ENCODE measurements around the gene LRMDA.

DNA sequence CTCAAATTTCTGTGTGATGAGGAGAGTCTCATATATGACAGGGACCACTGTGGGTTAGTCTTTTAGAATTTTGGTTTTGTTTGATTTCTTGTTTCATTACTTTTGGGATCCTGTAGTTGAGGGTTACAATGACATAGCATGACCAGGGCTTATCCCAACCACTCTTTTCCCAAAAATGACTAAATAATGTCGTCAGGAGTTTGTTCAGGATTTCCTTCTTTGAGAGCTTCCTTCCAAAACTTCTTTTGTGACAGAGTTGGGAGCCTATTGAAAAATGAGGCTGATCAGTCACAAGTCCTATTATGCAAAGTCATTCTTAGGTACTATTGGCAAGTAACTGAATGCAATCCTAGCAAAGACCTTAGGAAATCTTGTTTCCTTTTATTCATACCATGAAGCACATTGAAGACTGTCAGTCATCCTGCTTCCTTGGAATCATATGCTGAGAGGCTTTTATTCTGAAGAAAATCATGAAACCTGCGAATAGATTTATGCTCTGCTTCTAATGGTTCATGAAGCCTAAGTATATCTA lies 498.3 kb downstream of the LRMDA start:
- TF ChIP-seq, protein P1, sequence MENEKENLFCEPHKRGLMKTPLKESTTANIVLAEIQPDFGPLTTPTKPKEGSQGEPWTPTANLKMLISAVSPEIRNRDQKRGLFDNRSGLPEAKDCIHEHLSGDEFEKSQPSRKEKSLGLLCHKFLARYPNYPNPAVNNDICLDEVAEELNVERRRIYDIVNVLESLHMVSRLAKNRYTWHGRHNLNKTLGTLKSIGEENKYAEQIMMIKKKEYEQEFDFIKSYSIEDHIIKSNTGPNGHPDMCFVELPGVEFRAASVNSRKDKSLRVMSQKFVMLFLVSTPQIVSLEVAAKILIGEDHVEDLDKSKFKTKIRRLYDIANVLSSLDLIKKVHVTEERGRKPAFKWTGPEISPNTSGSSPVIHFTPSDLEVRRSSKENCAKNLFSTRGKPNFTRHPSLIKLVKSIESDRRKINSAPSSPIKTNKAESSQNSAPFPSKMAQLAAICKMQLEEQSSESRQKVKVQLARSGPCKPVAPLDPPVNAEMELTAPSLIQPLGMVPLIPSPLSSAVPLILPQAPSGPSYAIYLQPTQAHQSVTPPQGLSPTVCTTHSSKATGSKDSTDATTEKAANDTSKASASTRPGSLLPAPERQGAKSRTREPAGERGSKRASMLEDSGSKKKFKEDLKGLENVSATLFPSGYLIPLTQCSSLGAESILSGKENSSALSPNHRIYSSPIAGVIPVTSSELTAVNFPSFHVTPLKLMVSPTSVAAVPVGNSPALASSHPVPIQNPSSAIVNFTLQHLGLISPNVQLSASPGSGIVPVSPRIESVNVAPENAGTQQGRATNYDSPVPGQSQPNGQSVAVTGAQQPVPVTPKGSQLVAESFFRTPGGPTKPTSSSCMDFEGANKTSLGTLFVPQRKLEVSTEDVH (IDR thresholded peaks at IDR 0.05; ENCODE audit: low read depth, partially characterized antibody): no peak
- no peak for TF ChIP-seq USF1 (IDR thresholded peaks at IDR 0.05; ENCODE audit: borderline replicate concordance, extremely low read length, insufficient read depth, low read depth, low read length)
- no peak for TF ChIP-seq TCF7 (IDR thresholded peaks at IDR 0.05; ENCODE audit: borderline replicate concordance)
- no peak for TF ChIP-seq TCF12 (IDR thresholded peaks at IDR 0.05; ENCODE audit: low read depth, low read length)
- TF ChIP-seq, protein P2, sequence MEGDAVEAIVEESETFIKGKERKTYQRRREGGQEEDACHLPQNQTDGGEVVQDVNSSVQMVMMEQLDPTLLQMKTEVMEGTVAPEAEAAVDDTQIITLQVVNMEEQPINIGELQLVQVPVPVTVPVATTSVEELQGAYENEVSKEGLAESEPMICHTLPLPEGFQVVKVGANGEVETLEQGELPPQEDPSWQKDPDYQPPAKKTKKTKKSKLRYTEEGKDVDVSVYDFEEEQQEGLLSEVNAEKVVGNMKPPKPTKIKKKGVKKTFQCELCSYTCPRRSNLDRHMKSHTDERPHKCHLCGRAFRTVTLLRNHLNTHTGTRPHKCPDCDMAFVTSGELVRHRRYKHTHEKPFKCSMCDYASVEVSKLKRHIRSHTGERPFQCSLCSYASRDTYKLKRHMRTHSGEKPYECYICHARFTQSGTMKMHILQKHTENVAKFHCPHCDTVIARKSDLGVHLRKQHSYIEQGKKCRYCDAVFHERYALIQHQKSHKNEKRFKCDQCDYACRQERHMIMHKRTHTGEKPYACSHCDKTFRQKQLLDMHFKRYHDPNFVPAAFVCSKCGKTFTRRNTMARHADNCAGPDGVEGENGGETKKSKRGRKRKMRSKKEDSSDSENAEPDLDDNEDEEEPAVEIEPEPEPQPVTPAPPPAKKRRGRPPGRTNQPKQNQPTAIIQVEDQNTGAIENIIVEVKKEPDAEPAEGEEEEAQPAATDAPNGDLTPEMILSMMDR (IDR thresholded peaks at IDR 0.05 in 2 of 3, conservative IDR thresholded peaks at IDR 0.05 in 1 of 3; ENCODE audit: control insufficient read depth in 2 of 3, extremely low read depth in 1 of 3, insufficient read depth in 1 of 3, low read depth in 3 of 3, low read length in 3 of 3): no peak
- TF ChIP-seq, protein P3, sequence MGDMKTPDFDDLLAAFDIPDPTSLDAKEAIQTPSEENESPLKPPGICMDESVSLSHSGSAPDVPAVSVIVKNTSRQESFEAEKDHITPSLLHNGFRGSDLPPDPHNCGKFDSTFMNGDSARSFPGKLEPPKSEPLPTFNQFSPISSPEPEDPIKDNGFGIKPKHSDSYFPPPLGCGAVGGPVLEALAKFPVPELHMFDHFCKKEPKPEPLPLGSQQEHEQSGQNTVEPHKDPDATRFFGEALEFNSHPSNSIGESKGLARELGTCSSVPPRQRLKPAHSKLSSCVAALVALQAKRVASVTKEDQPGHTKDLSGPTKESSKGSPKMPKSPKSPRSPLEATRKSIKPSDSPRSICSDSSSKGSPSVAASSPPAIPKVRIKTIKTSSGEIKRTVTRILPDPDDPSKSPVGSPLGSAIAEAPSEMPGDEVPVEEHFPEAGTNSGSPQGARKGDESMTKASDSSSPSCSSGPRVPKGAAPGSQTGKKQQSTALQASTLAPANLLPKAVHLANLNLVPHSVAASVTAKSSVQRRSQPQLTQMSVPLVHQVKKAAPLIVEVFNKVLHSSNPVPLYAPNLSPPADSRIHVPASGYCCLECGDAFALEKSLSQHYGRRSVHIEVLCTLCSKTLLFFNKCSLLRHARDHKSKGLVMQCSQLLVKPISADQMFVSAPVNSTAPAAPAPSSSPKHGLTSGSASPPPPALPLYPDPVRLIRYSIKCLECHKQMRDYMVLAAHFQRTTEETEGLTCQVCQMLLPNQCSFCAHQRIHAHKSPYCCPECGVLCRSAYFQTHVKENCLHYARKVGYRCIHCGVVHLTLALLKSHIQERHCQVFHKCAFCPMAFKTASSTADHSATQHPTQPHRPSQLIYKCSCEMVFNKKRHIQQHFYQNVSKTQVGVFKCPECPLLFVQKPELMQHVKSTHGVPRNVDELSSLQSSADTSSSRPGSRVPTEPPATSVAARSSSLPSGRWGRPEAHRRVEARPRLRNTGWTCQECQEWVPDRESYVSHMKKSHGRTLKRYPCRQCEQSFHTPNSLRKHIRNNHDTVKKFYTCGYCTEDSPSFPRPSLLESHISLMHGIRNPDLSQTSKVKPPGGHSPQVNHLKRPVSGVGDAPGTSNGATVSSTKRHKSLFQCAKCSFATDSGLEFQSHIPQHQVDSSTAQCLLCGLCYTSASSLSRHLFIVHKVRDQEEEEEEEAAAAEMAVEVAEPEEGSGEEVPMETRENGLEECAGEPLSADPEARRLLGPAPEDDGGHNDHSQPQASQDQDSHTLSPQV (IDR thresholded peaks at IDR 0.05): no peak
- no peak for TF ChIP-seq CUX1 (IDR thresholded peaks at IDR 0.05; ENCODE audit: insufficient replicate concordance, low read depth, low read length)
- TF ChIP-seq EGR1 (IDR thresholded peaks at IDR 0.05; ENCODE audit: borderline replicate concordance in 1 of 2, low read depth in 2 of 2, low read length in 2 of 2): no peak
- no peak for TF ChIP-seq MAX (IDR thresholded peaks at IDR 0.05; ENCODE audit: low read depth, low read length)
- TF ChIP-seq ZZZ3 (IDR thresholded peaks at IDR 0.05; ENCODE audit: control insufficient read depth, insufficient read length, low read depth): no peak
- TF ChIP-seq HDAC2 (IDR thresholded peaks at IDR 0.05): no peak
- TF ChIP-seq SMARCA5 (IDR thresholded peaks at IDR 0.05): no peak
- TF ChIP-seq EZH2 (IDR thresholded peaks at IDR 0.05; ENCODE audit: borderline replicate concordance, control insufficient read depth, low read depth, low read length): no peak
- no peak for TF ChIP-seq STAT1 (conservative IDR thresholded peaks at IDR 0.05)

Data from GM12878 (cell line).